GM23338 (cell line): ENCODE measurements around the gene ESR1.

Experiments used
- CREB1 ChIP-seq: fragments of 250-450 bp; sonication (Bioruptor Pico); IDR thresholded peaks from 2 replicates; pipeline ENCODE4 v1.5.0; 2020; ENCODE audit warnings: low read depth, mild to moderate bottlenecking, moderate library complexity
- CTCF ChIP-seq, 2 experiments: fragments of 200-600 bp in 1 of 2; sonication (generic) in 1 of 2; conservative IDR thresholded peaks; 2 replicates each; pipeline versions ENCODE4 v1.5.1 to v1.6.1; 2016 to 2017; ENCODE audit warnings: antibody characterized with exemption in 2 of 2, low read depth in 2 of 2, mild to moderate bottlenecking in 2 of 2, moderate library complexity in 1 of 2
- ETS1 ChIP-seq: IDR thresholded peaks from 2 replicates; pipeline ENCODE4 v1.6.1; 2016; ENCODE audit warnings: antibody characterized with exemption
- EZH2 ChIP-seq: fragments of 200-600 bp; sonication (generic); IDR thresholded peaks from one replicate; pipeline ENCODE4 v1.8.0; 2017; ENCODE audit warnings: antibody characterized with exemption, mild to moderate bottlenecking, low read depth; ENCODE audit not compliant: unreplicated experiment
- EZH2phosphoT487 ChIP-seq: fragments of 200-600 bp; sonication (generic); IDR thresholded peaks from one replicate; pipeline ENCODE4 v1.8.1; 2018; ENCODE audit warnings: antibody characterized with exemption; ENCODE audit not compliant: unreplicated experiment
- JUNB ChIP-seq: IDR thresholded peaks from one replicate; pipeline ENCODE4 v1.6.1; 2016; ENCODE audit warnings: antibody characterized with exemption; ENCODE audit not compliant: unreplicated experiment
- NANOG ChIP-seq: IDR thresholded peaks from 2 replicates; pipeline ENCODE4 v1.6.1; 2016; ENCODE audit warnings: antibody characterized with exemption, borderline replicate concordance
- POLR2AphosphoS5 ChIP-seq: IDR thresholded peaks from 2 replicates; pipeline ENCODE4 v1.6.1; 2016; ENCODE audit warnings: antibody characterized with exemption, low read depth
- REST ChIP-seq: IDR thresholded peaks from one replicate; pipeline ENCODE4 v1.6.1; 2018; ENCODE audit warnings: antibody characterized with exemption; ENCODE audit not compliant: unreplicated experiment
- STAT1 ChIP-seq: IDR thresholded peaks from one replicate; pipeline ENCODE4 v1.6.1; 2016; ENCODE audit warnings: antibody characterized with exemption; ENCODE audit not compliant: unreplicated experiment
- ZNF114 ChIP-seq: fragments of 250-450 bp; sonication (Bioruptor Pico); IDR thresholded peaks from 2 replicates; pipeline ENCODE4 v1.5.0; 2020; ENCODE audit warnings: mild to moderate bottlenecking, moderate library complexity
- ZNF331 ChIP-seq: fragments of 250-450 bp; sonication (Bioruptor Pico); IDR thresholded peaks from 2 replicates; pipeline ENCODE4 v1.5.0; 2020; ENCODE audit warnings: low read depth, mild to moderate bottlenecking, moderate library complexity
- TF ChIP-seq, protein P1 (sequence below): fragments of 250-450 bp; sonication (Bioruptor Pico); IDR thresholded peaks from 2 replicates; pipeline ENCODE4 v1.5.0; 2020; ENCODE audit warnings: mild to moderate bottlenecking, moderate library complexity

DNA sequence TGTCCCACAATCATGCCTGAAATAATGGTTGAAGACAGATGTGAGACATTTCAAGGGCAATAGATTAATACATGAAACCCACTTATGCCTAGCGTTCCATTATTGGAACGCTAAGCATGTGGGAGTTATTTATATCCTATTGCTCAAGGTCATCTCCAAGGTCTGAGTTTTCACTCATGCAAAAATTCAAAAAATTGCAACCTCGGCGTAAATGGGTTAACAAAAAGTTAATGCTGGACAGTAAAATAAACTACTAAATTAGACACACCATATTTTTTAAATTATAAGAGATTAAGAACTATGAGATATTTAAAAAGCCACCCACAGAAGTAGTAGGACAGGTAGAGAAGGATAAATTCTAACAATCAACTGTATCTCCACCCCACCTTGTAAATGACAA, 98.4 kb downstream of the ESR1 start:
- TF ChIP-seq REST, result no peak
- no peak for TF ChIP-seq CTCF (conservative IDR thresholded peaks at IDR 0.05; ENCODE audit: low read depth in 2 of 2)
- no peak for TF ChIP-seq CREB1 (CRISPR knock-in tag)
- TF ChIP-seq EZH2, result no peak
- TF ChIP-seq STAT1, result no peak
- no peak for TF ChIP-seq POLR2AphosphoS5
- no peak for TF ChIP-seq ETS1
- no peak for TF ChIP-seq EZH2phosphoT487
- TF ChIP-seq, protein P1, sequence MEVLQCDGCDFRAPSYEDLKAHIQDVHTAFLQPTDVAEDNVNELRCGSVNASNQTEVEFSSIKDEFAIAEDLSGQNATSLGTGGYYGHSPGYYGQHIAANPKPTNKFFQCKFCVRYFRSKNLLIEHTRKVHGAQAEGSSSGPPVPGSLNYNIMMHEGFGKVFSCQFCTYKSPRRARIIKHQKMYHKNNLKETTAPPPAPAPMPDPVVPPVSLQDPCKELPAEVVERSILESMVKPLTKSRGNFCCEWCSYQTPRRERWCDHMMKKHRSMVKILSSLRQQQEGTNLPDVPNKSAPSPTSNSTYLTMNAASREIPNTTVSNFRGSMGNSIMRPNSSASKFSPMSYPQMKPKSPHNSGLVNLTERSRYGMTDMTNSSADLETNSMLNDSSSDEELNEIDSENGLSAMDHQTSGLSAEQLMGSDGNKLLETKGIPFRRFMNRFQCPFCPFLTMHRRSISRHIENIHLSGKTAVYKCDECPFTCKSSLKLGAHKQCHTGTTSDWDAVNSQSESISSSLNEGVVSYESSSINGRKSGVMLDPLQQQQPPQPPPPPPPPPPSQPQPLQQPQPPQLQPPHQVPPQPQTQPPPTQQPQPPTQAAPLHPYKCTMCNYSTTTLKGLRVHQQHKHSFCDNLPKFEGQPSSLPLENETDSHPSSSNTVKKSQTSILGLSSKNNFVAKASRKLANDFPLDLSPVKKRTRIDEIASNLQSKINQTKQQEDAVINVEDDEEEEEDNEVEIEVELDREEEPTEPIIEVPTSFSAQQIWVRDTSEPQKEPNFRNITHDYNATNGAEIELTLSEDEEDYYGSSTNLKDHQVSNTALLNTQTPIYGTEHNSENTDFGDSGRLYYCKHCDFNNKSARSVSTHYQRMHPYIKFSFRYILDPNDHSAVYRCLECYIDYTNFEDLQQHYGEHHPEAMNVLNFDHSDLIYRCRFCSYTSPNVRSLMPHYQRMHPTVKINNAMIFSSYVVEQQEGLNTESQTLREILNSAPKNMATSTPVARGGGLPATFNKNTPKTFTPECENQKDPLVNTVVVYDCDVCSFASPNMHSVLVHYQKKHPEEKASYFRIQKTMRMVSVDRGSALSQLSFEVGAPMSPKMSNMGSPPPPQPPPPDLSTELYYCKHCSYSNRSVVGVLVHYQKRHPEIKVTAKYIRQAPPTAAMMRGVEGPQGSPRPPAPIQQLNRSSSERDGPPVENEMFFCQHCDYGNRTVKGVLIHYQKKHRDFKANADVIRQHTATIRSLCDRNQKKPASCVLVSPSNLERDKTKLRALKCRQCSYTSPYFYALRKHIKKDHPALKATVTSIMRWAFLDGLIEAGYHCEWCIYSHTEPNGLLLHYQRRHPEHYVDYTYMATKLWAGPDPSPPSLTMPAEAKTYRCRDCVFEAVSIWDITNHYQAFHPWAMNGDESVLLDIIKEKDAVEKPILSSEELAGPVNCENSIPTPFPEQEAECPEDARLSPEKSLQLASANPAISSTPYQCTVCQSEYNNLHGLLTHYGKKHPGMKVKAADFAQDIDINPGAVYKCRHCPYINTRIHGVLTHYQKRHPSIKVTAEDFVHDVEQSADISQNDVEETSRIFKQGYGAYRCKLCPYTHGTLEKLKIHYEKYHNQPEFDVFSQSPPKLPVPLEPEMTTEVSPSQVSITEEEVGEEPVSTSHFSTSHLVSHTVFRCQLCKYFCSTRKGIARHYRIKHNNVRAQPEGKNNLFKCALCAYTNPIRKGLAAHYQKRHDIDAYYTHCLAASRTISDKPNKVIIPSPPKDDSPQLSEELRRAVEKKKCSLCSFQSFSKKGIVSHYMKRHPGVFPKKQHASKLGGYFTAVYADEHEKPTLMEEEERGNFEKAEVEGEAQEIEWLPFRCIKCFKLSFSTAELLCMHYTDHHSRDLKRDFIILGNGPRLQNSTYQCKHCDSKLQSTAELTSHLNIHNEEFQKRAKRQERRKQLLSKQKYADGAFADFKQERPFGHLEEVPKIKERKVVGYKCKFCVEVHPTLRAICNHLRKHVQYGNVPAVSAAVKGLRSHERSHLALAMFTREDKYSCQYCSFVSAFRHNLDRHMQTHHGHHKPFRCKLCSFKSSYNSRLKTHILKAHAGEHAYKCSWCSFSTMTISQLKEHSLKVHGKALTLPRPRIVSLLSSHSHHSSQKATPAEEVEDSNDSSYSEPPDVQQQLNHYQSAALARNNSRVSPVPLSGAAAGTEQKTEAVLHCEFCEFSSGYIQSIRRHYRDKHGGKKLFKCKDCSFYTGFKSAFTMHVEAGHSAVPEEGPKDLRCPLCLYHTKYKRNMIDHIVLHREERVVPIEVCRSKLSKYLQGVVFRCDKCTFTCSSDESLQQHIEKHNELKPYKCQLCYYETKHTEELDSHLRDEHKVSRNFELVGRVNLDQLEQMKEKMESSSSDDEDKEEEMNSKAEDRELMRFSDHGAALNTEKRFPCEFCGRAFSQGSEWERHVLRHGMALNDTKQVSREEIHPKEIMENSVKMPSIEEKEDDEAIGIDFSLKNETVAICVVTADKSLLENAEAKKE (CRISPR knock-in tag), result no peak
- TF ChIP-seq JUNB, result no peak
- no peak for TF ChIP-seq NANOG
- TF ChIP-seq ZNF114 (CRISPR knock-in tag), result no peak
- no peak for TF ChIP-seq ZNF331 (CRISPR knock-in tag)
